ENCODE results near the gene PLCB1. TPM values are rescaled to one million over a fixed set of nuclear protein-coding genes. Genes with fewer than 3 reads are reported as not detected.

The PLCB1 gene
- total and polyA plus RNA-seq, 2 experiments from 2014 or later = 14.9 to 20.7 TPM

DNA sequence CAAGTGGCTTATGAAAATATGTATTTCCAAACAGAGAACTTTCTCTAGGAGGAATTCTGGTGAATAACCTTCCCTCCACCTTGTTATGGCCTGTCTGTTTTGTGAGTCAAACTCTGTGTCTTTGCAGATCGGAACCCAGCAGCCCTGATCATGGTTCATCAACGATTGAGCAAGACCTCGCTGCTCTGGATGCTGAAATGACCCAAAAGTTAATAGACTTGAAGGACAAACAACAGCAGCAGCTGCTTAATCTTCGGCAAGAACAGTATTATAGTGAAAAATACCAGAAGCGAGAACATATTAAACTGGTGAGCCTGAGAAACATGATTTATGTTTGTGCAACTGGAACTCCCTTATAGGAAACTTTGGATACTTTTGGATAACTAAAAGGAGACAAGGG is 642.3 kb downstream of the PLCB1 start:
- ATAC-seq (no peak), DNase-seq (ENCODE audit: low spot score) (no peak)
- Mint-ChIP-seq H3K27me3 (ENCODE audit: insufficient read depth, low read depth, poor library complexity) (no peaks in the 10 kb centered on the region), H3K9me3 (no peaks in the 10 kb centered on the region; the same call in 2 of the 3 replicates), H3K4me1 (no peaks in the 10 kb centered on the region), H3K27ac (no peak overlapping the region), H3K36me3 (ENCODE audit: low read depth) (no peaks in the 10 kb centered on the region), H3K4me3 (no peak overlapping the region)
- no peaks in the 10 kb centered on the region for H3K4me1 ChIP-seq (ENCODE audit: insufficient read depth)
- no peak overlapping the region for H2AFZ ChIP-seq
- no peaks in the 10 kb centered on the region for H3F3A ChIP-seq (replicated peaks; ENCODE audit: low read depth)
- no peaks in the 10 kb centered on the region for H3K27me3 ChIP-seq (ENCODE audit: insufficient read depth)
- H3K27ac ChIP-seq (ENCODE audit: low read depth) = no peak overlapping the region
- TF ChIP-seq POLR2AphosphoS5 (IDR thresholded peaks at IDR 0.05; ENCODE audit: low read depth) (no peak), ZNF114 (CRISPR knock-in tag; IDR thresholded peaks at IDR 0.05) (no peak), NANOG (IDR thresholded peaks at IDR 0.05; ENCODE audit: borderline replicate concordance) (no peak), CREB1 (CRISPR knock-in tag; IDR thresholded peaks at IDR 0.05; ENCODE audit: low read depth) (no peak), ZNF331 (CRISPR knock-in tag; IDR thresholded peaks at IDR 0.05; ENCODE audit: low read depth) (no peak), EZH2 (IDR thresholded peaks at IDR 0.05; ENCODE audit: low read depth, unreplicated experiment) (no peak), JUNB (IDR thresholded peaks at IDR 0.05; ENCODE audit: unreplicated experiment) (no peak), EZH2phosphoT487 (IDR thresholded peaks at IDR 0.05; ENCODE audit: unreplicated experiment) (no peak), STAT1 (IDR thresholded peaks at IDR 0.05; ENCODE audit: unreplicated experiment) (no peak)
- TF ChIP-seq, protein P1, sequence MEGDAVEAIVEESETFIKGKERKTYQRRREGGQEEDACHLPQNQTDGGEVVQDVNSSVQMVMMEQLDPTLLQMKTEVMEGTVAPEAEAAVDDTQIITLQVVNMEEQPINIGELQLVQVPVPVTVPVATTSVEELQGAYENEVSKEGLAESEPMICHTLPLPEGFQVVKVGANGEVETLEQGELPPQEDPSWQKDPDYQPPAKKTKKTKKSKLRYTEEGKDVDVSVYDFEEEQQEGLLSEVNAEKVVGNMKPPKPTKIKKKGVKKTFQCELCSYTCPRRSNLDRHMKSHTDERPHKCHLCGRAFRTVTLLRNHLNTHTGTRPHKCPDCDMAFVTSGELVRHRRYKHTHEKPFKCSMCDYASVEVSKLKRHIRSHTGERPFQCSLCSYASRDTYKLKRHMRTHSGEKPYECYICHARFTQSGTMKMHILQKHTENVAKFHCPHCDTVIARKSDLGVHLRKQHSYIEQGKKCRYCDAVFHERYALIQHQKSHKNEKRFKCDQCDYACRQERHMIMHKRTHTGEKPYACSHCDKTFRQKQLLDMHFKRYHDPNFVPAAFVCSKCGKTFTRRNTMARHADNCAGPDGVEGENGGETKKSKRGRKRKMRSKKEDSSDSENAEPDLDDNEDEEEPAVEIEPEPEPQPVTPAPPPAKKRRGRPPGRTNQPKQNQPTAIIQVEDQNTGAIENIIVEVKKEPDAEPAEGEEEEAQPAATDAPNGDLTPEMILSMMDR (conservative IDR thresholded peaks at IDR 0.05; ENCODE audit: low read depth in 2 of 2) = no peak
- TF ChIP-seq, protein P2, sequence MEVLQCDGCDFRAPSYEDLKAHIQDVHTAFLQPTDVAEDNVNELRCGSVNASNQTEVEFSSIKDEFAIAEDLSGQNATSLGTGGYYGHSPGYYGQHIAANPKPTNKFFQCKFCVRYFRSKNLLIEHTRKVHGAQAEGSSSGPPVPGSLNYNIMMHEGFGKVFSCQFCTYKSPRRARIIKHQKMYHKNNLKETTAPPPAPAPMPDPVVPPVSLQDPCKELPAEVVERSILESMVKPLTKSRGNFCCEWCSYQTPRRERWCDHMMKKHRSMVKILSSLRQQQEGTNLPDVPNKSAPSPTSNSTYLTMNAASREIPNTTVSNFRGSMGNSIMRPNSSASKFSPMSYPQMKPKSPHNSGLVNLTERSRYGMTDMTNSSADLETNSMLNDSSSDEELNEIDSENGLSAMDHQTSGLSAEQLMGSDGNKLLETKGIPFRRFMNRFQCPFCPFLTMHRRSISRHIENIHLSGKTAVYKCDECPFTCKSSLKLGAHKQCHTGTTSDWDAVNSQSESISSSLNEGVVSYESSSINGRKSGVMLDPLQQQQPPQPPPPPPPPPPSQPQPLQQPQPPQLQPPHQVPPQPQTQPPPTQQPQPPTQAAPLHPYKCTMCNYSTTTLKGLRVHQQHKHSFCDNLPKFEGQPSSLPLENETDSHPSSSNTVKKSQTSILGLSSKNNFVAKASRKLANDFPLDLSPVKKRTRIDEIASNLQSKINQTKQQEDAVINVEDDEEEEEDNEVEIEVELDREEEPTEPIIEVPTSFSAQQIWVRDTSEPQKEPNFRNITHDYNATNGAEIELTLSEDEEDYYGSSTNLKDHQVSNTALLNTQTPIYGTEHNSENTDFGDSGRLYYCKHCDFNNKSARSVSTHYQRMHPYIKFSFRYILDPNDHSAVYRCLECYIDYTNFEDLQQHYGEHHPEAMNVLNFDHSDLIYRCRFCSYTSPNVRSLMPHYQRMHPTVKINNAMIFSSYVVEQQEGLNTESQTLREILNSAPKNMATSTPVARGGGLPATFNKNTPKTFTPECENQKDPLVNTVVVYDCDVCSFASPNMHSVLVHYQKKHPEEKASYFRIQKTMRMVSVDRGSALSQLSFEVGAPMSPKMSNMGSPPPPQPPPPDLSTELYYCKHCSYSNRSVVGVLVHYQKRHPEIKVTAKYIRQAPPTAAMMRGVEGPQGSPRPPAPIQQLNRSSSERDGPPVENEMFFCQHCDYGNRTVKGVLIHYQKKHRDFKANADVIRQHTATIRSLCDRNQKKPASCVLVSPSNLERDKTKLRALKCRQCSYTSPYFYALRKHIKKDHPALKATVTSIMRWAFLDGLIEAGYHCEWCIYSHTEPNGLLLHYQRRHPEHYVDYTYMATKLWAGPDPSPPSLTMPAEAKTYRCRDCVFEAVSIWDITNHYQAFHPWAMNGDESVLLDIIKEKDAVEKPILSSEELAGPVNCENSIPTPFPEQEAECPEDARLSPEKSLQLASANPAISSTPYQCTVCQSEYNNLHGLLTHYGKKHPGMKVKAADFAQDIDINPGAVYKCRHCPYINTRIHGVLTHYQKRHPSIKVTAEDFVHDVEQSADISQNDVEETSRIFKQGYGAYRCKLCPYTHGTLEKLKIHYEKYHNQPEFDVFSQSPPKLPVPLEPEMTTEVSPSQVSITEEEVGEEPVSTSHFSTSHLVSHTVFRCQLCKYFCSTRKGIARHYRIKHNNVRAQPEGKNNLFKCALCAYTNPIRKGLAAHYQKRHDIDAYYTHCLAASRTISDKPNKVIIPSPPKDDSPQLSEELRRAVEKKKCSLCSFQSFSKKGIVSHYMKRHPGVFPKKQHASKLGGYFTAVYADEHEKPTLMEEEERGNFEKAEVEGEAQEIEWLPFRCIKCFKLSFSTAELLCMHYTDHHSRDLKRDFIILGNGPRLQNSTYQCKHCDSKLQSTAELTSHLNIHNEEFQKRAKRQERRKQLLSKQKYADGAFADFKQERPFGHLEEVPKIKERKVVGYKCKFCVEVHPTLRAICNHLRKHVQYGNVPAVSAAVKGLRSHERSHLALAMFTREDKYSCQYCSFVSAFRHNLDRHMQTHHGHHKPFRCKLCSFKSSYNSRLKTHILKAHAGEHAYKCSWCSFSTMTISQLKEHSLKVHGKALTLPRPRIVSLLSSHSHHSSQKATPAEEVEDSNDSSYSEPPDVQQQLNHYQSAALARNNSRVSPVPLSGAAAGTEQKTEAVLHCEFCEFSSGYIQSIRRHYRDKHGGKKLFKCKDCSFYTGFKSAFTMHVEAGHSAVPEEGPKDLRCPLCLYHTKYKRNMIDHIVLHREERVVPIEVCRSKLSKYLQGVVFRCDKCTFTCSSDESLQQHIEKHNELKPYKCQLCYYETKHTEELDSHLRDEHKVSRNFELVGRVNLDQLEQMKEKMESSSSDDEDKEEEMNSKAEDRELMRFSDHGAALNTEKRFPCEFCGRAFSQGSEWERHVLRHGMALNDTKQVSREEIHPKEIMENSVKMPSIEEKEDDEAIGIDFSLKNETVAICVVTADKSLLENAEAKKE (CRISPR knock-in tag; IDR thresholded peaks at IDR 0.05) = no peak
- TF ChIP-seq, protein P3, sequence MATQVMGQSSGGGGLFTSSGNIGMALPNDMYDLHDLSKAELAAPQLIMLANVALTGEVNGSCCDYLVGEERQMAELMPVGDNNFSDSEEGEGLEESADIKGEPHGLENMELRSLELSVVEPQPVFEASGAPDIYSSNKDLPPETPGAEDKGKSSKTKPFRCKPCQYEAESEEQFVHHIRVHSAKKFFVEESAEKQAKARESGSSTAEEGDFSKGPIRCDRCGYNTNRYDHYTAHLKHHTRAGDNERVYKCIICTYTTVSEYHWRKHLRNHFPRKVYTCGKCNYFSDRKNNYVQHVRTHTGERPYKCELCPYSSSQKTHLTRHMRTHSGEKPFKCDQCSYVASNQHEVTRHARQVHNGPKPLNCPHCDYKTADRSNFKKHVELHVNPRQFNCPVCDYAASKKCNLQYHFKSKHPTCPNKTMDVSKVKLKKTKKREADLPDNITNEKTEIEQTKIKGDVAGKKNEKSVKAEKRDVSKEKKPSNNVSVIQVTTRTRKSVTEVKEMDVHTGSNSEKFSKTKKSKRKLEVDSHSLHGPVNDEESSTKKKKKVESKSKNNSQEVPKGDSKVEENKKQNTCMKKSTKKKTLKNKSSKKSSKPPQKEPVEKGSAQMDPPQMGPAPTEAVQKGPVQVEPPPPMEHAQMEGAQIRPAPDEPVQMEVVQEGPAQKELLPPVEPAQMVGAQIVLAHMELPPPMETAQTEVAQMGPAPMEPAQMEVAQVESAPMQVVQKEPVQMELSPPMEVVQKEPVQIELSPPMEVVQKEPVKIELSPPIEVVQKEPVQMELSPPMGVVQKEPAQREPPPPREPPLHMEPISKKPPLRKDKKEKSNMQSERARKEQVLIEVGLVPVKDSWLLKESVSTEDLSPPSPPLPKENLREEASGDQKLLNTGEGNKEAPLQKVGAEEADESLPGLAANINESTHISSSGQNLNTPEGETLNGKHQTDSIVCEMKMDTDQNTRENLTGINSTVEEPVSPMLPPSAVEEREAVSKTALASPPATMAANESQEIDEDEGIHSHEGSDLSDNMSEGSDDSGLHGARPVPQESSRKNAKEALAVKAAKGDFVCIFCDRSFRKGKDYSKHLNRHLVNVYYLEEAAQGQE (IDR thresholded peaks at IDR 0.05; ENCODE audit: unreplicated experiment) = no peak
- TF ChIP-seq, protein P4, sequence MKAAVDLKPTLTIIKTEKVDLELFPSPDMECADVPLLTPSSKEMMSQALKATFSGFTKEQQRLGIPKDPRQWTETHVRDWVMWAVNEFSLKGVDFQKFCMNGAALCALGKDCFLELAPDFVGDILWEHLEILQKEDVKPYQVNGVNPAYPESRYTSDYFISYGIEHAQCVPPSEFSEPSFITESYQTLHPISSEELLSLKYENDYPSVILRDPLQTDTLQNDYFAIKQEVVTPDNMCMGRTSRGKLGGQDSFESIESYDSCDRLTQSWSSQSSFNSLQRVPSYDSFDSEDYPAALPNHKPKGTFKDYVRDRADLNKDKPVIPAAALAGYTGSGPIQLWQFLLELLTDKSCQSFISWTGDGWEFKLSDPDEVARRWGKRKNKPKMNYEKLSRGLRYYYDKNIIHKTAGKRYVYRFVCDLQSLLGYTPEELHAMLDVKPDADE (IDR thresholded peaks at IDR 0.05) = no peak
- no peaks in the 10 kb centered on the region for H3K9me2 ChIP-seq (ENCODE audit: insufficient read depth)
- H3K4me2 ChIP-seq = no peak overlapping the region
- H3K79me2 ChIP-seq (replicated peaks; ENCODE audit: insufficient read depth) = no peaks in the 10 kb centered on the region
- no peaks in the 10 kb centered on the region for H3K36me3 ChIP-seq (ENCODE audit: insufficient read depth)
- no peak overlapping the region for H3K4me3 ChIP-seq
- H4K20me1 ChIP-seq (replicated peaks; ENCODE audit: insufficient read depth) = no peaks in the 10 kb centered on the region
